PFSK-1 (cell line): ENCODE results near the gene DNM3.

Experiments
- POLR2AphosphoS5 ChIP-seq: IDR thresholded peaks from 2 replicates; pipeline ENCODE4 v1.6.1; 2012; ENCODE audit warnings: low read depth, mild to moderate bottlenecking, control low read depth, low read length, moderate library complexity
- REST ChIP-seq, 2 experiments: IDR thresholded peaks; 2 replicates each; pipeline versions ENCODE4 v1.6.1 to v1.8.0; 2011 to 2012; ENCODE audit warnings: low read depth in 2 of 2, low read length in 2 of 2, control low read depth in 1 of 2, inconsistent platforms in 1 of 2, mild to moderate bottlenecking in 1 of 2, moderate library complexity in 1 of 2; ENCODE audit not compliant: insufficient read depth in 1 of 2
- SIN3A ChIP-seq: IDR thresholded peaks from 2 replicates; pipeline ENCODE4 v1.6.1; 2012; ENCODE audit warnings: mild to moderate bottlenecking, low read length, moderate library complexity, borderline replicate concordance; ENCODE audit not compliant: insufficient read depth

- TF ChIP-seq REST (IDR thresholded peaks at IDR 0.05; ENCODE audit: insufficient read depth in 1 of 2, low read depth in 2 of 2, low read length in 2 of 2) (no peak), POLR2AphosphoS5 (no peak), SIN3A (no peak)
Measured at GRCh38 chr1:172206256-172206655, 365.0 kb downstream of the DNM3 start.
